ENCODE results near the gene TAS2R14. TPM values are rescaled to one million over a fixed set of nuclear protein-coding genes. Genes with fewer than 3 reads are reported as not detected.

TAS2R14 gene
- total RNA-seq, 1 donor from 2014 or later = 0.80 TPM

- ATAC-seq = peak; percentile 86
Measured at GRCh38 chr12:10901427-10901826, 37.6 kb downstream of the TAS2R14 start.

GRCh38 chr12:10900972-10901371 is 38.1 kb downstream of the TAS2R14 start:
- ATAC-seq = peak; percentile 82

GRCh38 chr12:10900530-10900929 is 38.5 kb downstream of the TAS2R14 start:
- ATAC-seq = peak; percentile 95

GRCh38 chr12:10896854-10897253 is 42.2 kb downstream of the TAS2R14 start:
- ATAC-seq = no peak

- ATAC-seq = no peak
Measured at GRCh38 chr12:10891937-10892336, 47.1 kb downstream of the TAS2R14 start.

- ATAC-seq = no peak
Measured at GRCh38 chr12:10889226-10889625, 49.8 kb downstream of the TAS2R14 start.

Other genes starting within 250 kb of the TAS2R14 start
- gene YBX3, start 215.9 kb downstream of the TAS2R14 start, total RNA-seq = 394 TPM
- not detected for gene TAS2R7, start 136.6 kb downstream of the TAS2R14 start, total RNA-seq
- gene TAS2R8, start 132.0 kb downstream of the TAS2R14 start, total RNA-seq = not detected
- gene TAS2R9, start 129.1 kb downstream of the TAS2R14 start, total RNA-seq = not detected
- 0.16 TPM for gene TAS2R10, start 112.9 kb downstream of the TAS2R14 start, total RNA-seq
- 0.64 TPM for gene PRR4, start 89.8 kb downstream of the TAS2R14 start, total RNA-seq
- 7.5 TPM for gene PRH1, start 55.0 kb downstream of the TAS2R14 start, total RNA-seq
- gene TAS2R13, start 29.7 kb downstream of the TAS2R14 start, total RNA-seq = 0.44 TPM
- not detected for gene PRH2, start 10.0 kb downstream of the TAS2R14 start, total RNA-seq
- gene TAS2R50, start 47.6 kb upstream of the TAS2R14 start, total RNA-seq = 0.68 TPM
- gene TAS2R20, start 59.0 kb upstream of the TAS2R14 start, total RNA-seq = 0.96 TPM
- 1.2 TPM for gene TAS2R19, start 83.4 kb upstream of the TAS2R14 start, total RNA-seq
- gene TAS2R31, start 92.1 kb upstream of the TAS2R14 start, total RNA-seq = 0.92 TPM
- 0.40 TPM for gene TAS2R46, start 123.0 kb upstream of the TAS2R14 start, total RNA-seq
- 0.84 TPM for gene TAS2R43, start 153.1 kb upstream of the TAS2R14 start, total RNA-seq
- gene TAS2R30, start 195.4 kb upstream of the TAS2R14 start, total RNA-seq = 1.1 TPM
- 4.0 TPM for gene SMIM10L1, start 231.9 kb upstream of the TAS2R14 start, total RNA-seq
- gene TAS2R42, start 247.7 kb upstream of the TAS2R14 start, total RNA-seq = not detected